Thoracic aorta (tissue), 2 donors: ENCODE data around the gene ZBTB4. TPM values are rescaled to one million over a fixed set of nuclear protein-coding genes. Genes with fewer than 3 reads are reported as not detected.

Experiments used
- ATAC-seq: fragments of 150-250 bp; one replicate; pipeline ENCODE4 v1.8.0; 2017; ENCODE audit warnings: low read depth; ENCODE audit not compliant: insufficient number of reproducible peaks, low FRiP score
- DNase-seq: peaks from one replicate; pipeline ENCODE4 v3.0.0-alpha.2; 2020; ENCODE audit warnings: low spot score
- H3K27ac ChIP-seq, 2 donors: fragments of 200-600 bp; sonication (generic); 1 replicate in 1 of 2; 2 replicates in 1 of 2; pipeline ENCODE4 v1.5.1; 2016; ENCODE audit warnings: mild to moderate bottlenecking in 2 of 2, moderate library complexity in 2 of 2
- H3K27me3 ChIP-seq: fragments of 200-600 bp; sonication (generic); replicated peaks from 2 replicates; pipeline ENCODE4 v1.6.0; 2016; ENCODE audit warnings: mild to moderate bottlenecking; ENCODE audit not compliant: insufficient read depth
- H3K36me3 ChIP-seq: fragments of 200-600 bp; sonication (generic); one replicate; pipeline ENCODE4 v1.5.1; 2016
- H3K4me1 ChIP-seq, 2 donors: fragments of 200-600 bp; sonication (generic); 1 replicate in 1 of 2; 2 replicates in 1 of 2; pipeline versions ENCODE4 v1.5.1 to v1.6.0; 2016; ENCODE audit warnings: low read depth in 2 of 2, mild to moderate bottlenecking in 1 of 2; ENCODE audit not compliant: control insufficient read depth in 1 of 2
- H3K4me3 ChIP-seq: fragments of 200-600 bp; sonication (generic); 2 replicates; pipeline ENCODE4 v1.5.1; 2016; ENCODE audit warnings: mild to moderate bottlenecking
- H3K9me3 ChIP-seq: fragments of 200-600 bp; sonication (generic); 2 replicates; pipeline ENCODE4 v1.5.1; 2016
- CTCF ChIP-seq: fragments of 200-600 bp; sonication (generic); IDR thresholded peaks from one replicate; pipeline ENCODE4 v1.5.1; 2019; ENCODE audit warnings: antibody characterized with exemption
- total RNA-seq, 2 donors: library from RNA; depleted of rRNA; stranded (reverse); fragments of >200 nt; gene quantifications; one replicate each; pipeline versions ENCODE4 v1.1.0 to v1.2.3, GENCODE V29; 2016

Gene ZBTB4
- total RNA-seq, 2 donors from 2014 or later: 56.2 to 72.3 TPM

- Histone ChIP-seq H3K9me3 (no peaks in the 10 kb centered on the region), H3K4me3 (no peak overlapping the region), H3K4me1 (no peaks in the 10 kb centered on the region), H3K36me3 (peaks cover 46% of the 10 kb centered on the region), H3K27ac (no peak overlapping the region), H3K27me3 (no peaks in the 10 kb centered on the region)
- ATAC-seq (no peak), DNase-seq (no peak)
- no peak for TF ChIP-seq CTCF
These were observed 34.5 kb upstream of the ZBTB4 start for GRCh38 chr17:7513850-7514419.

GRCh38 chr17:7512824-7513540, 33.6 kb upstream of the ZBTB4 start:
- H3K4me3 ChIP-seq: no peak overlapping the region
- ATAC-seq (no peak), DNase-seq (no peak)
- H3K4me1 ChIP-seq: no peaks in the 10 kb centered on the region
- H3K9me3 ChIP-seq: no peaks in the 10 kb centered on the region
- H3K36me3 ChIP-seq: peaks cover 56% of the 10 kb centered on the region
- no peaks in the 10 kb centered on the region for H3K27me3 ChIP-seq
- TF ChIP-seq CTCF: no peak
- no peak overlapping the region for H3K27ac ChIP-seq

- no peak for TF ChIP-seq CTCF
- no peak for ATAC-seq
These were observed 32.7 kb upstream of the ZBTB4 start for GRCh38 chr17:7512105-7512504.

GRCh38 chr17:7511108-7511507, 31.7 kb upstream of the ZBTB4 start:
- Histone ChIP-seq H3K36me3 (peaks cover 71% of the 10 kb centered on the region), H3K4me1 (no peaks in the 10 kb centered on the region)
- DNase-seq: no peak

More at GRCh38 chr17:7512105-7512504, 32.7 kb upstream of the ZBTB4 start:
- Histone ChIP-seq H3K36me3 (peaks cover 63% of the 10 kb centered on the region), H3K27me3 (no peaks in the 10 kb centered on the region), H3K4me3 (no peak overlapping the region), H3K4me1 (no peaks in the 10 kb centered on the region), H3K27ac (no peak overlapping the region), H3K9me3 (no peaks in the 10 kb centered on the region)
- DNase-seq: no peak

More at GRCh38 chr17:7511108-7511507, 31.7 kb upstream of the ZBTB4 start:
- Histone ChIP-seq H3K27ac (no peak overlapping the region), H3K9me3 (no peaks in the 10 kb centered on the region), H3K4me3 (no peak overlapping the region), H3K27me3 (no peaks in the 10 kb centered on the region)
- ATAC-seq: no peak
- no peak for TF ChIP-seq CTCF
